Effector CD4-positive, alpha-beta T cell (primary cell): ENCODE data around the gene NDUFS8.
A peak's percentile ranks its signal among the peaks of the same experiment; 100 is the strongest.

ENCODE experiments used
- DNase-seq: peaks from one replicate; pipeline ENCODE4 v3.0.0-alpha.2; 2020

NDUFS8 gene

DNA sequence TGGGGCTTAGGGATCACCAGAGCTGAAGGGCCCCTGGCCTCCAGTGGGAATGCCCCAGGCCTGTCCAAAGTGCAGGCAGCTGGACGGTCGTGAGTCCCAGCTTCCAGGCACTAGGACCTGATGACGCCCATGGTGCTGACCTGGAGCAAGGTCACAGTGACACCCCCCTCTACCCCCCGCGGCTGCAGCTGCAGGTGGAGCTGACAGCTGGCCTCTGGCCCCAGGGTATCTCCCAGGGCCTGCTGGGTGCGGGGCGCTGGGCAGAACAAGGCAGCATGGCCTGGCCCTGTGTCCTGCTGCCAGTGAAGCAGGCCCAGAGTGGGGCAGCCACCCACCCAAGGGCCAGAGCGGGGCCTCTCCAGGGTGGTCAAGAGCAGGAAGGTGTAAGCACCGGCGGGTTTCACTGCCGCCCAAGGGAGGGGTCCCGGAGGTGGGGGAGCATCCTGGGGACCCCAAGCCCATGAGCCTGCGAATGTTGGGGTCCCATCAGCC, 7.8 kb downstream of the NDUFS8 start:
- DNase-seq: no peak

DNA sequence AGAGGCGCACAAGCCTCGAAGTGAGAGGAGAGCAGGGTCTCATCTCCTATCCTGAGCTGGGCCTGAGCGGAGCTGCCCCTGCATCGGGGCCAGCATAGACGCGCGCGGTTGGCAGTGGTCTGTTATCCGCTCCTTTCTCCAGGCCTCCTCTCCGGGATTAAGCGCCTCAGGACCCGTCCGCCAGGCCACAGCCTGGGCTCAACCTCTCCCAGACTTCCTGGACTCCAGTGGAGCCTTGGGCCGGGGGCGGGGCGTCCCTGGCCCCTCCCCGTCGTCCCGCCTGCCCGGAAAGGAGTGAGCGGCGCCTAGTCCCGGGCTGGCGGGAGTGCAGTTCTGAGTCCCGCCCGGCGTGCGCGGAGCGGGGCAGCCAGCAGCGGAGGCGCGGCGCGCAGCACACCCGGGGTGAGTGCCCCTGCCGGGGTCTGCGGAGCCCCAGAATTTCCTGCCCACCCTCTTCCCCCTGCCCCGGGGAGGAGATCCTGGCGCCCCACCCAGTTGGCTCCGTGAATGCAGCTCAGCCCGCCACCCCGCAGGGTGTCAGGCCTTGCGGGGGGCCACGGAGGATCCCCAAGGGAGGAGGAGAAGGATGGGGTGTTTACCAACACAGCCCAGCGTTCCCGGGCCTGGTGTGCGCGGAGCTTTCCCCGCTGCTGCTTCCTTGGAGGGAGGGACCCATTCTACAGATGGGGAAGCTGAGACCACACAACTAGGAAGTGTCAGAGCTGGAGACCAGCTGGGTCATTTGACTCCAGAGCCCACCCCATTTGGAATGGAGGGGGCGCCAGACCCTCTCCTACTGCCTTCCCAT, 8.4 kb downstream of the NDUFS8 start, which contains the start of gene TCIRG1:
TSS of gene TCIRG1 (plus strand) at position 308 of the 808 bp plus-strand sequence. CDS start 2,247 bp downstream, outside the sequence.
- DNase-seq: peak; percentile 36

DNA sequence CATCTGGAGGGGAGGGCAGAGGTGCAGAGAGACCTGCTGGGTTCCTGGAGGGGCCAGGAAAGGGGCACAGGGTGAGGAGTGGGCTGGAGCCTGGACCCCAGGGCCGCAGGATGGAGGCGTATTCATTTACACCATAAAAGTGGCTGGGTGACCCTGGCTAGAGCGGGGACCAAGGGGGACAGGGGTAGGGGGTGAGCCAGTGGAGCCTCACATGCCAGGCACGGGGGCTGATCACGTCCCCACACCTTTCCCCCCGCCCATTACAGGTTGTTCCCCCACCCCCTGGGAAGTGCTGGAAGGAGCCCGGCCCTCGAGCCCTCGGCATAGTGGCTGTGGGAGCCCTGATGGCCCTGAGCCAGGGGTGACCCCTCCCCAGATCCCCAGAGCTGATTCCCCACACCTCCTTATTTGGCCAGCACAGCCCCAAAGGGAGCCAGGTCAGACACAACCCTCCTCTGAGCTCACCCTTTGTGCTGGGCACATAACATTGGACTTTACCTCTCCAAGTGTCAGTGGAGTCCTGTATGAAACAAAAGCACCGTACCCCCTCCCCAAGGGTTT, 9.1 kb downstream of the NDUFS8 start:
- no peak for DNase-seq

DNA sequence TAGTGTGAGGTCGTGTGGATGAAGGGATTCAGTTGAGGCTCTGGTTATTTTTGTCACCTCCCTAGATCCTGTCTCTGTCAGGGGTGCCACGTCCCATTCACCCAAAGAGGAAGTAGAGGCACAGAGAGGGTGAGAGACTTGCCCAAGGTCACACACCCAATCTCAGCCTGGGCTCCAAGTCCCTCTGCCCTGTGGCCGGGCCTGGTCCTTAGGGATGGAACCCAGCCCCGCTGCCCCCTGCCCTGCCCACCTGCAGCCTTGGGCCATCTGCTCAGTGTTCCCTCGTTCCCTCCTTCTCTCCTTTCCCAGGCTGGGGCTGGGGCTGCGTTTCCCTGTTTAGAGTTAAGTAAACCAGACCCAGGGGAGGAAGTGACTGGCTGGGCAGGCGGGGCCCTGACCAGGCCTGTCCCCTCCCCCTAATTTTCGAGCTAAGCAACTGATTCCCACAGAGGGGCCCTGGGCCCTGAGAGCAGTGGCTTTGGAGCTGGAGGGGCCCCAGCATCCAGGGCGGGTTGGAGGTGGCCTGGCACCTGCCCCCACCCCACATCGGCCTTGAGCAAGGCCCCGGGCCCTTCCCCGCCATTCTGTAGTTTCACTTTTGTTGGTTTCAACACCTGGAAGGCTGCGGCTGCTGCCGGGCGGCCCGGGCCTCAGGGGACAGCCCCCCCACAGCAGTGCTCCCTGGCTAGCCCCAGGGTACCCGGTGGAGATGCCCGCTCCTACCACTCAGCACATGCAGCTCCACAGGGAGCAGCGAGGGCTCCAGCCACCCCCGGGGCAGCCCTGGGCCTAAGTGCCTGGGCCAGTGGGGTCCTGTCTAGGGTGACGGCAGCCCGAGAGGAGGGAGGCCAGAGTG, 9.8 kb downstream of the NDUFS8 start:
- DNase-seq: no peak

DNA sequence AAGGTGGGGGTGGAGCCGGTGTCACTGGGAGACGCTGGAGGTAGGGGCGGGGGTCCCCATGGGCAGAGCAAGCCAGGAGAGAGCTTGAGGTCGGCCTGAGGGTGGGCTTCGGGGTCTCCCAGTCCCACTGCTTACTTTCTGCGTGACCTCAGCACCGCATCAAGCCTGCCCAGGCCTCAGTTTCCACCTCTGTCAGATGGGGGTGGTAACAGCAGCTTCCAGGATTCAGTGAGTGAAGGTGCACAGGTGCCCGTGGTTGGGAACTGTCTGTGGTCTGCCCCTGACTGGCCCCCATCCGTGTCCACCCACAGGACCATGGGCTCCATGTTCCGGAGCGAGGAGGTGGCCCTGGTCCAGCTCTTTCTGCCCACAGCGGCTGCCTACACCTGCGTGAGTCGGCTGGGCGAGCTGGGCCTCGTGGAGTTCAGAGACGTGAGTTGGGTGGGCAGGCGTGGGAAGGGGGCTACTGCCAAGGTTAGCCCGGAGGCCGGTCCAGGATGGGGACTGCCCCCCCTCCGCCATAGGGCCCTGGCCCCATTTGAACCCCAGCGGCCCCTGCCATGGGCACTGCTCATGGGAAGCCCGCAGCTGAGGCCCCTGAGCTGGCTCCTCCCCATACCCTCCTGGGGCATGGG, 10.6 kb downstream of the NDUFS8 start:
- no peak for DNase-seq

DNA sequence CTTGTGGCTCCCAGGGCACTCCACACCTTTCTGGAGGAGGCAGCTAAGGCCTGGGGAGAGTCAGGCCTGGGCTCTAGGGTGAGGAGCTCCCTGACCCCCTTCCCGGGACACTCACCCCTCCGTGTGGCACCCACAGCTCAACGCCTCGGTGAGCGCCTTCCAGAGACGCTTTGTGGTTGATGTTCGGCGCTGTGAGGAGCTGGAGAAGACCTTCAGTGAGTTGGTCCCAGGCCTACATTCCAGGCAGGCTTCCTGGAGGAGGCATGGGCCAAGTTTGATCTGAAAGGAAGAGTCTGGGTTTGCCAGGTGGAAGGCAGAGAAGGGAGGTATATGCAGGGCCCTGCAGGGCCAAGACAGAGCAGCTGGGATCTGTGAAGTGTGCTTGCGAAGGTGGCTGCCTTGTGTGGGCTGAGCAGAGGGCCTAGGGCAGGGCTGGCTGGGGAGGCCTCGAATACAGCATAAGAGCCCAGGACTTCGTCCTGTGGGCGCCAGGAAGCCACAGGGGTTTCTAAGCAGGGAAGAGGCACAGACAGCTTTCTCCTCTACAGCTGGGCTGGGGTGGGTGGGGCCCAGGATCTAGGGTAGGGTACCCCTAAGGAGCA, 11.2 kb downstream of the NDUFS8 start:
- no peak for DNase-seq

DNA sequence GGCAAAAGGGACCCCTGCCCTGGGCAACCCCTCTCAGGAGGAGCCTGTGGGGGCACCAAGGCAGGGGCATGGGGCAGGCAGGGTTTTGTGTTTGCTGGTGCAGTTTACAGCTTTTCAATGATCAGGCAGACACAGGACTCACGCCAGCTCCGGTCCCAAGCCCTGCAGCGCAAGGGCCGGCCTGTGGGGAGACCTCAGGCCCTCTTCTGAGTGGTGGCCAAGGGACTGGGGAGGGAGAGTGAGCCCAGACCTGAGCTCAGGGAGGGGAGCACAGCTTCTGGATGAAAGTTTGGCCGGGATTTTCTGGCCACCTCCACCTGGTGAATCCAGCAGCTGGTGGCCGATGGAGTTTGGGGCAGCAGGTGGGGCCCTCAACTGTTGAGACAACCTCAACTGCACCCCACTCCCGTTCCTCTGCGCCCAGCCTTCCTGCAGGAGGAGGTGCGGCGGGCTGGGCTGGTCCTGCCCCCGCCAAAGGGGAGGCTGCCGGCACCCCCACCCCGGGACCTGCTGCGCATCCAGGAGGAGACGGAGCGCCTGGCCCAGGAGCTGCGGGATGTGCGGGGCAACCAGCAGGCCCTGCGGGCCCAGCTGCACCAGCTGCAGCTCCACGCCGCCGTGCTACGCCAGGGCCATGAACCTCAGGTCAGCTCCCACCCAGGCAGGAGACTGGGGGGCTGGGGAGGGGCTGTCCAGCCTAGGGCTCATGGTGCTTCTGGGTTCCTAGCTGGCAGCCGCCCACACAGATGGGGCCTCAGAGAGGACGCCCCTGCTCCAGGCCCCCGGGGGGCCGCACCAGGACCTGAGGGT, 11.9 kb downstream of the NDUFS8 start:
- DNase-seq: no peak

DNA sequence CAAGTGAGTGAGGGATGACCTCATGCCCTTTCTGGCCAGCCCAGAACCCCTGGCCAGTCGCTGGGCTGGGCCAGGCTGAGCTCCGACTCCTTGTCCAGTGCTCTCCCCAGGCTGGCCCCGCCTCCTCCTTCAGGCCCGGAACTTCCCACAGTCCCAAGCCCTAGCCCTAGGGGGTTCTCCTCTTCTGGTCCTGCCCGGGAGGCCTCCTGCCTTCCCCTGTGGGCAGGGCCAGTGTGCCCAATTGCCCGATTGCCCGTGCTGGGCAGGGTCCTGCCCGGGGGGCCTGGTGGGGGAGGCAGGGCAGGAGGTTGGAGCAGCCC, 12.5 kb downstream of the NDUFS8 start:
- DNase-seq: no peak

DNA sequence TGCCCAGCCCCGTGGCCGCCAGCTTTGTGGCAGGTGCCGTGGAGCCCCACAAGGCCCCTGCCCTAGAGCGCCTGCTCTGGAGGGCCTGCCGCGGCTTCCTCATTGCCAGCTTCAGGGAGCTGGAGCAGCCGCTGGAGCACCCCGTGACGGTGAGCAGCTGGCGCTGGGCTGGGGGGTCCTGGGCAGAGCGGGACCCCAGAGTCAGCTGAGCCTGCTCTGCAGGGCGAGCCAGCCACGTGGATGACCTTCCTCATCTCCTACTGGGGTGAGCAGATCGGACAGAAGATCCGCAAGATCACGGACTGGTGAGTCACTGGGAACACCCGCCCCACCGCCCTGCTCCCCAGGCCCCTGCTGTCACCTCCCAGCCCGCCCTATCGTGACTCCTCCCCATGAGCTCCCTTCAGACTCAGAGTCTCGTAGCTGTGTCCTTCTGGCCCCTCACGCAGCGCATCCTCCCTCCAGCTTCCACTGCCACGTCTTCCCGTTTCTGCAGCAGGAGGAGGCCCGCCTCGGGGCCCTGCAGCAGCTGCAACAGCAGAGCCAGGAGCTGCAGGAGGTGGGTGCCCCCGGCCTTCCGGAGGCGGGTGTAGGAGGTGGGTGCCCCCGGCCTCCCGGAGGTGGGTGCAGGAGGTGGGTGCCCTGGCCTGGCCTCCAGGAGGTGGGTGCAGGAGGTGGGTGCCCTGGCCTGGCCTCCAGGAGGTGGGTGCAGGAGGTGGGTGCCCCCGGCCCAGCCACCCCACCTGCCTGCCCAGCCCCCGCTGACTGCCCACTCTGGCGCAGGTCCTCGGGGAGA, 13.1 kb downstream of the NDUFS8 start:
- DNase-seq: no peak

DNA sequence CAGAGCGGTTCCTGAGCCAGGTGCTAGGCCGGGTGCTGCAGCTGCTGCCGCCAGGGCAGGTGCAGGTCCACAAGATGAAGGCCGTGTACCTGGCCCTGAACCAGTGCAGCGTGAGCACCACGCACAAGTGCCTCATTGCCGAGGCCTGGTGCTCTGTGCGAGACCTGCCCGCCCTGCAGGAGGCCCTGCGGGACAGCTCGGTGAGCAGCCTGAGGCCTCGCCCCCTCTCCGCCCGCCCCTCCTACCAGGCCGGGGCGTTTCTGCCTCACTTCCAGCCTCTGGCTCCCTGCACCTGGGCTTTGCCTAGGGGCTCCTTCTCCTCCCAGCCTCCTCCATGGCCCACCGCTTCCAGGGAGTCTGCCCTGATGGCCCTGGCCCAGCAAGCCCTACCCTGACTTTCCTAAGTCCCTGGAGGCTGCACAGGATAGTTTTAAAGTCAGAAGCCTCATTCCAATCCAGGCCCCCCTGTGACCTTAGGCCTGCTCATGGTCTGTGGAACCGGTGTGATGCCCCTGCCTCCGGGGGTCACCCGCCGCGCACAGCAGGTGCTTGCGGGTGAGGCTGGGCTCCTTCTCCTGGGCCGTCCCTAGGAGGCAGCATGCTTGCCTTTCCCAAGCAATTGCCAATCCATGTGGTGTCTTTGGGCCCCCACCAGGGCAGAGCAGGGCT, 13.8 kb downstream of the NDUFS8 start:
- DNase-seq: no peak

DNA sequence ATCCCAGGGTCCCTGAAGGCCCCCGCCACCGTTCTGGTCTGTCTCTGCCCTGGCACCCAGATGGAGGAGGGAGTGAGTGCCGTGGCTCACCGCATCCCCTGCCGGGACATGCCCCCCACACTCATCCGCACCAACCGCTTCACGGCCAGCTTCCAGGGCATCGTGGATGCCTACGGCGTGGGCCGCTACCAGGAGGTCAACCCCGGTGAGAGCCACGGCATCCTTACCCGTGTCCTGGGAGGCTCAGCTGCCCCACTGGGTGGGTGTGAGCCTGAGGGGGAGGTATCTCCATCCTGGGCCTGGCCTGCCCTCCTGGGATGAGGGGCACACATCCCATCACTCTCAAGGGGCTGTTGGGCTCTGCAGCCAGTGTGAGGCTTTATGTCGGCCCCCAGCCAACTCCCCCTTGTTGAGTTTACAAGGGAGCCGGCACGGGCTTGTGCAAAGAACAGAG, 14.4 kb downstream of the NDUFS8 start:
- DNase-seq: no peak

DNA sequence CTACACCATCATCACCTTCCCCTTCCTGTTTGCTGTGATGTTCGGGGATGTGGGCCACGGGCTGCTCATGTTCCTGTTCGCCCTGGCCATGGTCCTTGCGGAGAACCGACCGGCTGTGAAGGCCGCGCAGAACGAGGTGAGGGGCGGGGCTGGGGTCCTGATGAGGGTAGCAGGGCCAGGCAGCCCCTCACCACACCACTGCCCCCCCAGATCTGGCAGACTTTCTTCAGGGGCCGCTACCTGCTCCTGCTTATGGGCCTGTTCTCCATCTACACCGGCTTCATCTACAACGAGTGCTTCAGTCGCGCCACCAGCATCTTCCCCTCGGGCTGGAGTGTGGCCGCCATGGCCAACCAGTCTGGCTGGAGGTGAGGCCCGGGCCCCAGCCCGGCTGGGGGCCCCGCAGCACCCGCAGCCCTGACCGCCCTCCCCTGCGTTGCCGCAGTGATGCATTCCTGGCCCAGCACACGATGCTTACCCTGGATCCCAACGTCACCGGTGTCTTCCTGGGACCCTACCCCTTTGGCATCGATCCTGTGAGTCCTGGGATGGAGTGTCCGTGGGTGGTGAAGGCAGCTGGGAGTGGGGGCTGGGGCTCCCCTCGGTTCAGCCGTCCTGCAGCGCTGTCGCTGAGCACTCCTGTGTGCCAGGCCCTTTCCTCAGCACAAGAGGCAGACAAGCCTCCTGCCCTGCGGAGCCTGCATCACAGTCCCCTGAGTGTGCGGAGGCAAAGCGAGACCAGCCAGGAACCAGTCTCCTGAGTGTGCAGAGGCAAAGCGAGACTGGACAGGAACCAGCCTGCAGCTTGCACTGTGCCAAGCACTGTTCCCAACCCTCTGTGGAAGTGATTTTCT, 17.2 kb downstream of the NDUFS8 start:
- no peak for DNase-seq

DNA sequence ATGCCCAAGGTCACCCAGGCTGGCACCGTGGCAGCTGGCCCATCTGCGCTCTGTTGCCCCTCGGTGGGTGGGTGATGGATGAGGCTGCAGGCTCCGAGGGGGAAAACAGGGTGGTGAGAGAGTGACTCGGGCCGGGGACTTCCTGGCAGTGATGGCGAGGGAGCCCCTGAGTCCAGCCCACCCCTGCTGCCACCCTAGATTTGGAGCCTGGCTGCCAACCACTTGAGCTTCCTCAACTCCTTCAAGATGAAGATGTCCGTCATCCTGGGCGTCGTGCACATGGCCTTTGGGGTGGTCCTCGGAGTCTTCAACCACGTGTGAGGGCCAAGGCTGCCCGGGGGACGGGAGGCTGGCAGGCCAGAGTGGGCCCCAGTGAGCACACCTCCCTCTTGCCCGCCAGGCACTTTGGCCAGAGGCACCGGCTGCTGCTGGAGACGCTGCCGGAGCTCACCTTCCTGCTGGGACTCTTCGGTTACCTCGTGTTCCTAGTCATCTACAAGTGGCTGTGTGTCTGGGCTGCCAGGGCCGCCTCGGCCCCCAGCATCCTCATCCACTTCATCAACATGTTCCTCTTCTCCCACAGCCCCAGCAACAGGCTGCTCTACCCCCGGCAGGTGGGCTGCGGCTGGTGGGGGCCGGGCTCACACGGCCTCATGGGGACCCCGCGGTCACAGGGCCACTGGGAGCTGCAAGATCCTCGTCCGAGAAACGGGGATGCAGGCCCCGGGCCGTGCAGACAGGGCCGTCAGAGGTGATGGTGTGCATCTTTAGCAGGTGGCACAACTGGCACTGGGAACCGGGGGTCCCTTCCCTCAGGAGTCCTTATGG, 18.4 kb downstream of the NDUFS8 start:
- no peak for DNase-seq

DNA sequence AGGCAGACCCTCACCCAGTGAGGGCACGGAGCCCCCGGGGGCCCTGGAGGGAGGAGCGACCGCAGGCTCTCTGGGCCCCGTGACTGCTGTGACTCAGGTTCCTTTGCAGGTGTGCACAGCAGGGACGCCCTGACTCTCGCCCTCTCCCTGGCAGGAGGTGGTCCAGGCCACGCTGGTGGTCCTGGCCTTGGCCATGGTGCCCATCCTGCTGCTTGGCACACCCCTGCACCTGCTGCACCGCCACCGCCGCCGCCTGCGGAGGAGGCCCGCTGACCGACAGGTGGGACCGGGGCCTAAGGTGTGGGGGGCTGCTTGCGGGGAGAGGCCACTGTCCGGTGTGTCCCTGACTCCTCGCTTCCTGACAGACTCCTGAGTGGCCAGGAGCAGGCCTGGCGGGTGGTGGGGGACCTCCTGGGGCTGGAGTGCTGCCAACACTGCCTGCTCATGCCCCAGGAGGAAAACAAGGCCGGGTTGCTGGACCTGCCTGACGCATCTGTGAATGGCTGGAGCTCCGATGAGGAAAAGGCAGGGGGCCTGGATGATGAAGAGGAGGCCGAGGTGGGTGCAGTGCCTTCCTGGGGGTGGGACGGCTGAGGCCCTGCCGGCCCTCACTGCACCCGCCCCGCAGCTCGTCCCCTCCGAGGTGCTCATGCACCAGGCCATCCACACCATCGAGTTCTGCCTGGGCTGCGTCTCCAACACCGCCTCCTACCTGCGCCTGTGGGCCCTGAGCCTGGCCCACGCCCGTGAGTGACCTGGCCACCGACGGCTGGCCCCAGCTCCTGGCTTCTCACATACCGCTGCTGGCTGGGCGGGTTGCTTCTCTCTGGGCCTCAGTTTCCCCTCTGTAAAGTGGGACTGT, 19.3 kb downstream of the NDUFS8 start:
- DNase-seq: no peak

DNA sequence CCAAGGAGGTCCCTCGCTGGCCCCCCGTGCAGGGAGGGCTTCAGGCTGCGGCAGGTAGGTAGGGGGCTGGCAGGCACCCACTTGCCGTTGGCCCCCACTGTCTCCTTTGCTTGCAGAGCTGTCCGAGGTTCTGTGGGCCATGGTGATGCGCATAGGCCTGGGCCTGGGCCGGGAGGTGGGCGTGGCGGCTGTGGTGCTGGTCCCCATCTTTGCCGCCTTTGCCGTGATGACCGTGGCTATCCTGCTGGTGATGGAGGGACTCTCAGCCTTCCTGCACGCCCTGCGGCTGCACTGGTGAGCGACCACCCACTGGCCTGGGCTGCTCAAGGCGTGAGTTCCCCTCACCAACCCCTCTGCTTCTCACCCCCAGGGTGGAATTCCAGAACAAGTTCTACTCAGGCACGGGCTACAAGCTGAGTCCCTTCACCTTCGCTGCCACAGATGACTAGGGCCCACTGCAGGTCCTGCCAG, 19.9 kb downstream of the NDUFS8 start:
- no peak for DNase-seq

DNA sequence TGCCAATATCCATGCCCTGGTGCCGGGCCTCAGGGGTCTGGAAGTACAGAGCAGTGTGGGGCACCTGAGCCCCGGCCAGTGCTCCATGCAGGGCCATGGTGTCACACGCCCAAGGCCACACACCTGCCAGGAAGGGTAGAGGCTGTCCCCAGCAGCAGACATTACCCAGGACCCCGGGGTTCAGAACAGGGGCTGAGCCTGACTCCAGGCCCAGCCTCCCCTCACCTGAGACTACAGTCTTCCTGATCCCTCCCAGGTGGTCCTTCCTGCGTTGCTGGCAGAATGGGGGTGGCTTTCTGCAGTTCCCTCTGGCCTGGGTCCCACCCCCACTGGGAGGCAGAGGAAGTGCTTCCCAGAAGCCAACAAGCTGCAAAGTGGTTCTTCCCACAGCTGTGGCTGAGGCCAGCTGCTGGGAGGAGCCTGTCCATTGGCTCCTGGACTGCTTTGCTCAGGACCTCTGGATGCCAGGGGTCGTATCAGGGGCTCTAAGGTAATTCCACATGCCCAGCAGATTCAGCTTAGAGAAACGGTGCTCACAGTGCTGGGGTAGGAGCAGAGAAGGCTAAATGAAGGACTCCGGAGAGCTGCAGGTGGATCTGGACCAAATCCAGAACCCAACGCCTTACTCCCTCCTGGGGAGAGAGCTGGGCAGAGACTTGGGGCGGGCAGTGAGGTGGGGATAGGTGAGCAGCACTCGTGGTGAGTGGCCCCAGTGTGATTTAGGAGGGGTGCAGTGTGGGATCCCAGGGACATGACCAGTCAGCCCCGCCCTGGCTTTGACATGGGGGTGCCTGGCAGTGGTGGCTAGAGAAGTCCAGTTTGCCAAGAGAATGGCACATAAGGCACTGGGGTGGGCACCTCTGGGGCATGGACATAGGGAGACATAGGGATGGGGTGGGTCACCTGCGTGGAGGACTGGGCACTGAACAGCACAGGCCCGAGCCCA, 21.0 kb downstream of the NDUFS8 start:
- no peak for DNase-seq
